Measurements from ENCODE around the gene CCDC160.
"Not testable (repeated sequence)": the region's sequence is repeated elsewhere in the genome, so short reads cannot be mapped to it uniquely, and the experiment has no call there.

The CCDC160 gene

DNA sequence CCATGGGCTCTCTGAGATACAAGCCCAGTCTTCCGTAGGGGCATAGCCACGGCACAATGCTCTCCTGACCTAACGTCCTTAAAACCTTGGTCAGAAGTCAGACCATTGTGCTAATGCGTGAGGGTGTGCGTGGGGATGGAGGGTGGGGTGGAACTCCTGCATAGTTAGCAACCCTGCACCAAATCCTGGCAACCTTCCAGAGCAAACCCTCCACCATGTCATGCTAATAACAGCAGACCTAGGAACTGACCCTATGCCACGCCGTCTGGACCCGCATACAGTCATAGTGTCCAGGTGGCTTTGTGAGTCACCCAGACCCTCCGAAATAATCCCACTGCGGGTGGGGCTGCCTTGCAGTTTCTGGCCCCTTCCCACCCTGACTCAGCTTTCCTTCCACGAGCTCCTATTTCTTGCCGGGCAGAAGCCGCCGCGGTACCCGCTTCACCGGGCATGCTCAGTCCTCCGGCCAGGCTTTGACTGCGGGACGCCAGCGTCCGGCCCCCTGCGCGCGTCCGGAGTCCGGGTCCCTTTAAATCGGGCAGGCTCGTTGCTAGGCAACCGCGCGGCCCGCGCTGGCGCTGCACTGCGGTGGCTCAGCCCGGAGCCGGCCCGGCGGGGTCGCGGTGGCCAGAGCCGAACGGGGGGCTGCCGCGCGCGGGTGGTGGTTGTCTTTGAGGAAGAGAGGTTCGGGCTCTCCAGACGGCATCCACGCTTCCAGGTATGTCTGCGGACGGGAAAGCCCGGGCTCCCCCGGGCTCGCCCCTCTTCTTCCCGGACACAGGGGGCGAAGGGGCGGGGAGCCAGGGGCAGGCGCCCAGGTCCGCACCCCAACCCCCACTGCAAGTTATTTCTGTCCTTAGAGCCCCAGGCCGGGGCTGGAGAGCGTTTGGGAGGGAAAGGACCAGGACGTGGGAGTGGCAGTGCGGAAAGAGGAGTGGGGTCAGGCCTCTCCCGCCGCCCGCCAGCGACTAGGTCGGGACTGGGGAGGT lies at the start of gene CCDC160:
CCDC160 (plus strand) TSS at position 557 of the 989 bp plus-strand sequence. CDS start 7,619 bp downstream, outside the sequence.
- DNase-seq = no peak

DNA sequence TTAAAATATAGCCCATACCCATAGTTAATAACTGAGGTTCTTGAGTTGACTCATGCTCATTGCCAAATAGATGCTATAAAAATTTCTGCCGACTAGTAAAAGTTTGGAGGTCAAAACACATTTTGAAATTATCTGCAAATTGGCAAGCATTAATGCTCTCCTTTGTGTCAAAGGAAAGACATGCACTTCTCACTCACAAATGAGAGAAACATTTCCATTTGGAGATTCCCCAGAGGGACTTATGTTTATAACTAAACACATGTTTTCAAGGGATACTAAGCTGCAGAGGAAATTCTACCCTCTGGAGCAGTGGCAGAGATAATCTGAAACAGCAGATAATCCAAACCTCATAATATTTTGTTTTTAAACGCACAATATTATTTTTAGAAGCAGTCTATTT lies 45.7 kb upstream of the CCDC160 start:
- no peak for DNase-seq

DNA sequence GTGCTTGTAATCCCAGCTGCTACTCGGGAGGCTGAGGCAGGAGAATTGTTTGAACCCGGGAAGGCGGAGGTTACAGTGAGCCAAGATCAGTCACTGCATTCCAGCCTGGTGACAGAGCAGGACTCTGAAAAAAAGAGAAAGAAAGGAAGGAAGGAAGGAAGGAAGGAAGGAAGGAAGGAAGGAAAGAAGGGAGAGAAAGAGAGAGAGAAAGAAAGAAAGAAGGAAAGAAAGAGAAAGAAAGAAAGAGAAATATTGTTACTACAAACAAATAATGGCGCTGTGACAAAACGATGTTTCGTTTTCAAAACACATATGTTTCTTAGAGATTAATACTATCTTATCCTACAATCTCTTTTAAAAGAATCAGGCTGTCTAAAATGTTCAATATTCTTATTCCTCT lies 42.1 kb upstream of the CCDC160 start:
- DNase-seq = no peak

DNA sequence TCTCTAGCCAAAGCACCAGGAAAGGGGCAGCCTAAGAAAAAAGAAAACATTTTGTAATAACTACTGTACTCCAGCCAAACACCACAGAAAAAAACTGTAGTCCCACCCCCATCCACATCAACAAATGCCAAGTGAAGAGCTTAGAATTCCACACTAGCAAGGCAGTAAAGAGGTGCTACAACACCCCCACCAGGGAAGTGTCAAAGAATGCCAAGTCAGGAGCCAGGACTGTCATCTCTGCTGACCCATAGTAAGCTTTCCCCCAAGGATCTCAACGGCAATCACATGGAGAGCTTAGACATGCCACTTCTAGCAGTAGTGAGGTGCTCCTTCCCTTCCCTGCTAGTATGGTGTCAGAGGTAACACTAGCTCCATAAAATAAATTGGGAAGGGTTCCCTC lies 34.4 kb upstream of the CCDC160 start:
- DNase-seq = no peak

DNA sequence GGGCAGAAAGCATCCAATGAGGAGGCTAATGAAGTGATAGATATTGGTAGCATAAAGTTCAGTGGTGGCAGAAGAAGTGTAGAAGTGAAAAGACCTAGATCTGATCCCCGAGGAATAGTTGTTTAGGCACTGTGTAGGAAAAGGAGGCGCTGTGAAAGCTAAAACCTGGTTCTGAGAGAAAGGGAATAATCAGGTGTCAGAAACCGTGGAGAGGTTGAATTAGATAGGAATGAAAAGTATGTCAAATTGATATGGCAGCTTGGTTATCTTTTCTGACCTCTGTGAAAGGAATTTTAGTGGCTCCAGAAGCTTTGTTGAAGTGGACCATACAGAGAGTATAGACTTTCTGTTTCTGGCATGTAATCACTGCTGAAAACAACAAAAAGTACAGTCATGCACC lies 30.8 kb upstream of the CCDC160 start:
- no peak for DNase-seq

DNA sequence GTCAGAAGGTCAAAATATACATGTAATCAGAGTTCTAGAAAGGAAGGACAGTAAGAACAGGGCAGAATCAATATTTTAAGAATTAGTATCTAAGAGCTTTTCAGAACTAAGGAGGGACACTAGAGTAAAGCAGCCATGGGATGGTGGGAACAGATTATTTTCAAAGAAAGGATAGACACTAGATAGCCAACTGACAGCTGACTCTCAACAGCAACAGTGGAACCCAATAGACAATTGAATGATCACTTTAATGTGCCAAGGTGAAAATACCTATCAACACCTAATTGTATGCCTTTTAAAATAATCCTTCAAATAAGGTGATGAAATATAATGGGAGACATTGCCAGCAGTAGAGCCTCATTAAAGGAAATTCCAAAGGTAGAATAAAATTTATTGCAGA lies 26.5 kb upstream of the CCDC160 start:
- DNase-seq = no peak

DNA sequence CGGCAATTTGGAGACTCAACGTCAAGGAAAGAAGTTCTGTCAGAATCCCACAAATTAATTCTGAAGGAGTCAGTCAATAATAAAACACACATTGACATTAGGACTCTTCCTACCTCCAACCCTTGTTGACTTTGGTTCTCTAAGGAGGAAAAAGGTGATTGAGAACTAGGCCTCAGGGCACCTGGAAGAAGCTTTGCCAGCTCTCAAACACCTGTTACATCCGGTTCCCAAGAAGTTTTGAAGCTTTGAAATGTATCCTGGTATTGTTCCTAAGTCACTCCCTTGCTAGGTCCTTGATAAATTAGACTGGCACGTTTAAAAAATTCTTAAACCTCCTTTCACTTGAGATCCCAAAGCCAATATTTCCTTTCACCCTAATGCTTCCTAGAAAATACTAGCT lies 1.7 kb upstream of the CCDC160 start:
- no peak for DNase-seq

DNA sequence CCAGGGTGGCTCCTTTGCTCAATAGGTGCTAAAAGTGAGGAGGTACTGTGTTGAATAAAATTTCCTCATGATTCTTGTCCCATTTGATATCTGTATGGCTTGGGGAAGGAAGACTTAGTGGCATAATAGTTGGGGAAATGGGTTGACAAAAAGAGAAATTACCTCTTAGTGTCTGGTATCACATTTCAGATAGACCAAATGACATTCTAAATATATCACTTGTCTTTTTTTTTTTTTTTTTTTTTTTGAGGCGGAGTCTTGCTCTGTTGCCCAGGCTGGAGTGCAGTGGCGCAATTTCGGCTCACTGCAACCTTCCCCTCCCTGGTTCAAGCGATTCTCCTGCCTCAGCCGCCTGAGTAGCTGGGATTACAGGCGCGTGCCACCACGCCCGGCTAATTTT lies 1.2 kb downstream of the CCDC160 start:
- DNase-seq = not testable (repeated sequence)

DNA sequence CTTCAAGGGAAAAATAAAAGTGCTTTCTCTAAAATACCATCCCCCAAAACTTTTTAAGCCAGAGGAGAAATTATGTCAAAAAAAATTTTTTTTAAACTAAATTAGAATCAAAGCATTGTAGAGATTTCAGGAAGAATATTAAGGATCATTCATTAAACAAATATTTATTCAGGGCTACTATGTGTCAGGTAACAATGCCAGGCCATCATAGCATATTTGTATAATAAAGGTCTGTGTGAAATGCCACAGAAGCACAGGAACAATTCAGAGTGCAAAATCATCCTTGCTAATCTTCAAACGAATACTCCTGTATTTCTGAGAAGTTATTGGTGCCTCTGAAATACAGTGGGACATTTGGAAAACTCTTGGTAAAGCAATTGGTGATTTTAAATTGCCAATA lies 2.0 kb downstream of the CCDC160 start:
- no peak for DNase-seq

DNA sequence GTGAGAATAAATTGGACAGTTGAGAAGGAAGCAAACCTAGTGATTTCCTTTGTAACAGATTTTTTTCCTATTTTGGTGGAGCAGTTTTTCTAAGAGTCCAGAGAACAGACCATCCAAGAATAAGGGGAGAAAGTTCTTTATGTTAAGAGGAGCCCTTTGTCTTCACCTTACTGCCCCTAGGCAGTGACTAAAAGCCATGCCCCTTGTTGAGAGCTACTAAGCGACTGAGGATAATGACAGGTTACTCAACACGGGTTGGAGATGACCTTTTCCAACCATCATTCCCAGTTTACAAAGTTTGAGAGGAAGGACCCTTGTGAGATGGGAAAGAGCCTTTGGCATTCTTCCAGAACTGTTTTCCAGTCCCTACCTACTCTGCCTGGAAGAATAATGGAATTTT lies 3.2 kb downstream of the CCDC160 start:
- no peak for DNase-seq

DNA sequence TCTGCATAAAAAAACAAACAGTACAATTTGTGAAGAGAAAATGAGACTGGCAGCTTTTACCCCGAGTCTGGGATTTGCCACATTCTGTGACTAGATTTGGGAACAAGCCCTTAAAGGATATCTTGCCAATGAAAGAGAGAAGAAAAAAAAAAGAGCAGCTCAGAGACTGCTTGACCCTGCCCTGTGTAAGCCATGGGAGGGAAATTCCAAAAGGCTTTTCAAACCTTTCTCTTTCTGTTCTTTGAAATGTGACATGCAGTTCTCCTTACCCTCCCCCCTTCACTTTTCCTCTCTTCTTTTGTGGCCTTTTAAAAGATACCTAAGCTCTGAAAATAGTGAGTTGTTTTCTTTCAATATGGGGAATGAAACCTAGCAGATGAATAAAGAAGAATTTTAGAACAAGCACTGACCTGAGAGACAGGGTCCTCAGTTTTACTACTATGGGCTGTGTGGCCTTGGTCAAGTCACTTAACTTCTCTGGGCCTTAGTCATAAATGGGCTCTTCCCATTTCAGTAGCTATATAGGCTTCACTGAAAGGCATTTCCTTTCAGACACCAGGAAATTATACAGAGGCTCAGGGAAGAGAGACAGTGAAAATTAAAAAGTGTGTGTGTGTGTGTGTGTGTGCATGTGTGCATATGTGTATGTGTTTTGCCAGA lies 5.1 kb downstream of the CCDC160 start:
- no peak for DNase-seq

DNA sequence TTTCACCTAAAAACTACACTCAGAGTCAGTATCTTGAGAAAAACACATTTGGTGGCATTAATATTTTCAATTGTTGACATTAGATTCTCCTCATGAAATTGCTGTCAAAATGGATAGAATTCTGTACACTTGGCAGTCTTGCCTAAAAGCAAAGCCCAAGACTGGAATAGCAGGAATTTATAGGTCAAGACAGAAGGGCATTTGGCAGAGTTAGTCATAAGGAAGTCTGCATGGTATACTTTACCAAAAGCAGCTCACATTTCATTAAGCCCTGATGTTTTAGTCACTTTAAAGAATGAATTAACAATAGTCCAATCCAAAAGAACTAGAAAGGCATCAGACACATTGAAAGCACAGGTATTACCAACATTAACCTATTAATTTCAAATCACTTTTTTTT lies 7.1 kb downstream of the CCDC160 start:
- no peak for DNase-seq

DNA sequence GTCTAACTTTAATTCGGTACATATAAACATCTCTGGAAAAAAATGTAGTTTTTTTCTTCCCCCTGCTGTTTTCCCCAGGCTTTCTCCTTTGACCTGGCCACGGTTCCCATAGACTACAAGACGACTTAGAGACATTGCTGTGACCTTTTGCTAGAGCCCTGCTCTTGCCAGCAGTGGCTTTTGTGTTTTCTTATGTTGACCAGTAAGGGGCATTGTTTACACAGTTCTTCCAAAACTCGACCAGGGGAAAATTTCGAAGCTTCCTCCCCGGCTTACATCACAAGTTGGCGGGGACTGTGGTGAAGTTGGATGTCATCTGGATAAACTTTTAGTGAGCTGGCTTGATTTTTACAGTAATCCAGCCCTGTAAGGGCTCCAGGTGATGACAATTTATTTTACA lies 9.3 kb downstream of the CCDC160 start:
- no peak for DNase-seq

DNA sequence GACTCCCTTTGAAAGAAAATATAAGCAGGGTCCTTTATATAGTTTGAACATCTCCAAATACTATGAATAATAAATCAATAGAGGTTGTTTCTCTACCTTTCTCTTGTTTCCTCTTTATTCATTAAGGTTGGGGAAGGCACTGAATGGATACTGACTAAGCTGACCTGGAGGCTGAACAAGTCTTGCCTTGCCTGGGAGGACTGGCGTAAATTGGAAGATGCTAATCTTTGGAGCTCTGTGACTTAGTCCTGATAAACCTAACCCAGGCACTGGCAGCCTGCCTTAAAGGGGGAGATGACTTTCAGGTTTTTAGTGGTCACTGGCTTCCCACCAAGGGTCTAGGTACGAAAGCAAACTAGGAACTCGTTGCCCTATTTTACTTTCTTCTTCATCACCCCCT lies 10.5 kb downstream of the CCDC160 start:
- no peak for DNase-seq

DNA sequence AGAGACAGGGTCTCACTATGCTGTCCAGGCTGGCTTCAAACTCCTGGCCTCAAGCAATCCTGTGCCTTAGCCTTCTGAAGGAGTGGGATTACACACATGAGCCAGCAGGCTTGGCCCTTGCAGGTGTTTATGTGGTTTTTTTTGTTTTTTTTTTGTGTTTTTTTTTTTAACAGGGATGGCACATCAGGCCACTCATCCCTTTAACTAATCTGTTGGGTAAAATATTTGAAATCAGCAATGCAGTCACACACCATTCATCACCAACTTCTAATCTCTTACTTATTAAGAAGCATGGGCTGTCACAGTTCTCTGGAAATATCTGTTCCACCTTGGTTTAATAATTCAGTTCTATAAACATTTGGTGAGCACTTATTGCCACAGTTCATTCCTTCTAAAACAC lies 12.3 kb downstream of the CCDC160 start:
- no peak for DNase-seq

DNA sequence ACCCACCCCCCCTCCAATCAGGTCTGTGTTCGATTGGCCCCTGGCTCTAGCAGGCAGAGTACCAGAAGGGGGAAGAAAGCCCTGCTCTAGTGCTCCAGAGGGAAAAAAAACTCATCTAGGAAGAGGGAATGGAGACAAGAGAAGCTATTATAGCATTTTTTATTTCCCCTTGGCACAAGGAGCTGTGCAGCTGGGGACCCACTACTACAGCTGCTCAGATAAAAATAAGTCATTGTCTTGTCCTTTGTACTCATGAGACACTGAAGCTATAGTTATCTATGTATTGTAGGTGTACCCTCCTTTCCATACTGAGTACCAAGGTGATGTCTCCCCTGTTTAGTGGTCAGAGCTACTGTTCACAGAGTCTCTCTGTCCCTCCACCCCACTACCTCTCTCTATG lies 14.3 kb downstream of the CCDC160 start:
- DNase-seq = no peak

DNA sequence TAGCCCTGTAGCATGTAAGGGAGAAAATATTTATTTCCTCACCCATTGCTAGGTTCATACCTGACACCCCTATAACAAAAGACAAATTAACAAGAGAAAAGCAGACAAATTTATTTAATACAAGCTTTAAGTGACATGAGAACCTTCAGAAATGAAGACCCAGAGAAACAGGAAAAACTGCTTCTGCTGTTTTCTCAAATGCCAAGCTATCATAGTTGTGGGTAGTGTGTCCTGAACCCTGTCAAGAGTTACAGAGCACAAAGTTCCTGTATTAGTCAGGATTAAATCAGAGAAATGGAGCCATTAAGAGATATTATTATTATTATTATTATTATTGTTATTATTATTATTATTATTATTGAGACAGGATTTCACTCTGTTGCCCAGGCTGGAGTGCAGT lies 17.5 kb downstream of the CCDC160 start:
- DNase-seq = no peak

DNA sequence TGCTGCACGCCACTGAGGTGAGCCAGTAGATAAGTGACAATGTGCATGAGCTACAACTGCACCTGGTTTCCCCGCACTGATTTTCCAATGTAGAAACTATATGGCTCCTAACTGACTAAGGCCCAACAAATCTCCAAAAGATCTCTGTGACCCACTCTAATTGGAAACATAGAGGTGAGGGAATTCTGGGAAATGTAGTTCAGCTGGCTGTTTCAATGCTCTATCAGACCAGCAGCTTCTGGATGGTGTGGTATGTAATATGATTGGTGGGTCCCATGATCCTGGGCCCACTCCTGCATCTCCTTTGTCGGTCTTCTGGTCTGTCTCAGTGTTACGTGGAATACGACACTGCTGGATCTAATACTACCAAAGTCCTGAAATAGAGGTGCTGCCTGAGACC lies 18.6 kb downstream of the CCDC160 start:
- no peak for DNase-seq

DNA sequence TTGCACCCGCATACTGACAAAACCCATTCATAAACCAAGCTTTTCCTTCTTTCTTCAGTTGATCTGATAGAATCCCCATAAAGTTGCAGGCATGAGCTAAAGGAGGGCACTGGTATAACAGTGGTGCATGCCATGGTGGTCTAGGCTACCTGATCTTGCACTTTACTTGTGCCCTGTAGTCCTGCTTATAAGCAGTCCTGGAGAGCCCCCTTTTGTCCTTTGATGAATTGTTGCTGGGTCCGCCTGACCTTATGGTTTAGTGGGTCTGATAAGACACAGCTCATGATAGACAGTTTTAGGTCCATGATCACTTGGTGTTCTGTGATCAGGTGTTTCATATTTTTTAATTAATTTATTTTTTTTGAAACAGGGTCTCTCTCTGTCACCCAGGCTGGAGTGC lies 19.7 kb downstream of the CCDC160 start:
- no peak for DNase-seq

DNA sequence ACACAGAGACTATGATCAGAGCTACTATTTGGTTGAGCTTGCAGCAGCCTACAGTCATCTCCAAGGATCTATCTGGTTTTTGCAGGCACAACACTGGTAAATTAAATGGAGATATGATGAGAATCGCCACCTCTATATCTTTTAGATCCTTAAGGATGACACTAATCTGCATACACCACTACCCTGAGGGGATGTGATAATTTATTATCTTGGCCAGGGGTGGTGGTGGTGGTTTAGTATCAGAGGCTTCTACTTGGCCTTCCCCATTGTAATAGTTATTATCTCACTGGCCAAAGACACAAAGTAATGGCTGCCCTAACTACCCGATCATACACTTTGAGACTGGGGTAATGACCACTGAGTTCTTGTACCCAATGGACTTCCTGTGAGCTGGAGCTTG lies 21.2 kb downstream of the CCDC160 start:
- no peak for DNase-seq

DNA sequence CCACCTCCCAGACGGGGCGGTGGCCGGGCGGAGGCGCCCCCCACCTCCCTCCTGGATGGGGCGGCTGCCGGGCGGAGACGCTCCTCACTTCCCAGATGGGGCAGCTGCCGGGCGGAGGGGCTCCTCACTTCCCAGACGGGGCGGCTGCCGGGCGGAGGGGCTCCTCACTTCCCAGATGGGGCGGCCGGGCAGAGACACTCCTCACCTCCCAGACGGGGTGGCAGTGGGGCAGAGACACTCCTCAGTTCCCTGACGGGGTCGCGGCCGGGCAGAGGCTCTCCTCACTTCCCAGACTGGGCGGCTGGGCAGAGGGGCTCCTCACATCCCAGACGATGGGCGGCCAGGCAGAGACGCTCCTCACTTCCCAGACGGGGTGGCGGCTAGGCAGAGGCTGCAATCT lies 49.0 kb downstream of the CCDC160 start:
- DNase-seq = not testable (repeated sequence)

DNA sequence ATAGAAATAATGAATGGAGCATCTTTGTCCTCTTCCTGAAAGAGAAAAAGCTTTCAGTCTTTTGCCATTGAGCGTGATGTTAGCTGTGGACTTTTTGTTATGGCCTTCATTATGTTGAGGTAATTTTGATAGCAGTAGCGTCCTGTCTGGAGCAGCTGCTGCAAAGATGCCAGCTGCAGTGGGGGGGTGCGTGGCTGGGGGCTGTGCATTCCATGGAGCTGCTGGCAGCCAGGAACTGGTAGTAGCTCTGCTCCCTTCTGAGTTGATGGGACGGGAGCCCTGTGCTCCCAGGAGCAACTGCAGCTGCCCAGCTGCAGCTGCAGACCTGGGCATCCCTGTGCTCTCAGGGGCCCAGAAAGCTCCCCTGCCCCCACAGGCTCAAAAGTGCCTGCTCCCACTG lies 50.4 kb downstream of the CCDC160 start:
- DNase-seq = no peak

DNA sequence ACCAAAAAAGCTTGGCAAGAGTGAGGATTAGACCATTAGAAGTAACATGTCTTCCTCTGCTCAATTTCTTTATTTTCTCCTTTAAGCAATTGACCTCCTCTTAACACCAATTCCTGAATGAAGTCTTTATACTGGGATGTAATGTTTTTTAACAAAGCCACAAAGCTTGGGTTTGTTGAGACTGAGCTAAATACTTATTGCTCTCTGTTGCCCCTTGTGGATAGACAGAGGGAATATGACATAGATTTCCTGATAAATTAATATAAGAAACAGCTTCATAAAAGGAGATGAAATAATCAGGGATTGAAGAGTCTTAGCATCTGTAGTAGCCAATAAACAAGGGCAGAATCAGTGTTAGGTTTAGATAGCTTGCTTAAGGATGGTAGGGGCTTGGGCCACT lies 57.6 kb downstream of the CCDC160 start:
- DNase-seq = no peak

Measured in bone marrow (tissue), 2 donors.